Keratinocyte (primary cell): ENCODE measurements around the gene CNP. TPM values are rescaled to one million over a fixed set of nuclear protein-coding genes. Genes with fewer than 3 reads are reported as not detected.

Experiments
- DNase-seq: peaks from one replicate; pipeline ENCODE4 v3.0.0-alpha.2; 2011; ENCODE audit warnings: low read depth, missing footprints, low spot score
- FAIRE-seq: peaks from 2 replicates; lab custom pipeline; 2011; peaks lifted over from hg19 to GRCh38; lab: Jason Lieb, UNC
- H2AFZ ChIP-seq: 2 replicates; pipeline ENCODE4 v1.6.0; 2012; ENCODE audit warnings: low read length, control low read depth, inconsistent platforms; ENCODE audit not compliant: control insufficient read depth
- H3K27ac ChIP-seq: 2 replicates; pipeline ENCODE4 v1.5.1; 2011; ENCODE audit warnings: low read length; ENCODE audit not compliant: control insufficient read depth, insufficient read depth
- H3K27me3 ChIP-seq: 3 replicates; pipeline ENCODE4 v1.6.0; 2011; ENCODE audit warnings: low read length; ENCODE audit not compliant: control insufficient read depth, insufficient read depth; ENCODE audit errors: extremely low read depth
- H3K36me3 ChIP-seq, 2 experiments: 2 replicates in 1 of 2; 3 replicates in 1 of 2; pipeline ENCODE4 v1.5.1; 2011; ENCODE audit warnings: low read length in 2 of 2, mild to moderate bottlenecking in 1 of 2; ENCODE audit not compliant: control insufficient read depth in 2 of 2, insufficient read depth in 2 of 2; ENCODE audit errors: extremely low read depth in 1 of 2
- H3K4me1 ChIP-seq: 3 replicates; pipeline ENCODE4 v1.5.1; 2011; ENCODE audit warnings: low read length; ENCODE audit not compliant: control insufficient read depth, insufficient read depth; ENCODE audit errors: extremely low read depth
- H3K4me2 ChIP-seq: 3 replicates; pipeline ENCODE4 v1.6.0; 2011; ENCODE audit warnings: low read depth, low read length; ENCODE audit not compliant: control insufficient read depth, insufficient read depth; ENCODE audit errors: extremely low read depth
- H3K4me3 ChIP-seq, 3 experiments: fragments of 200-600 bp in 1 of 3; sonication (generic) in 1 of 3; 2 replicates in 2 of 3; 3 replicates in 1 of 3; pipeline ENCODE4 v1.5.1; 2011 to 2016; ENCODE audit warnings: low read length in 3 of 3, mild to moderate bottlenecking in 3 of 3, control low read depth in 2 of 3, inconsistent platforms in 1 of 3, low read depth in 1 of 3, mixed read lengths in 1 of 3, mixed run types in 1 of 3, moderate library complexity in 1 of 3; ENCODE audit not compliant: control insufficient read depth in 2 of 3, insufficient read depth in 2 of 3; ENCODE audit errors: extremely low read depth in 1 of 3
- H3K79me2 ChIP-seq: 2 replicates; pipeline ENCODE4 v1.6.0; 2012; ENCODE audit warnings: low read length; ENCODE audit not compliant: control insufficient read depth, insufficient read depth
- H3K9ac ChIP-seq: 3 replicates; pipeline ENCODE4 v1.6.0; 2011; ENCODE audit warnings: low read length; ENCODE audit not compliant: control insufficient read depth, insufficient read depth; ENCODE audit errors: extremely low read depth
- H3K9me1 ChIP-seq: 3 replicates; pipeline ENCODE4 v1.6.0; 2011; ENCODE audit warnings: low read length; ENCODE audit not compliant: control insufficient read depth, insufficient read depth; ENCODE audit errors: extremely low read depth
- H3K9me3 ChIP-seq: 2 replicates; pipeline ENCODE4 v1.5.1; 2012; ENCODE audit warnings: low read depth, low read length; ENCODE audit not compliant: control insufficient read depth
- H4K20me1 ChIP-seq: 3 replicates; pipeline ENCODE4 v1.6.0; 2011; ENCODE audit warnings: low read length; ENCODE audit not compliant: control insufficient read depth, insufficient read depth; ENCODE audit errors: extremely low read depth
- EZH2 ChIP-seq: IDR thresholded peaks from one replicate; pipeline ENCODE4 v1.6.1; 2012; ENCODE audit warnings: inconsistent platforms, mild to moderate bottlenecking, low read length, moderate library complexity
- dilution Hi-C: fragments of 300-500 bp; cut with MboI; formaldehyde crosslinking; loops from one replicate; pipeline ENCODE4 v1.7.0; 2020; ENCODE audit warnings: low sequenced_read_pairs; ENCODE audit not compliant: extremely low pct_ligation_motif_present
- polyA plus RNA-seq, 5 experiments: library from polyadenylated mRNA; depleted of rRNA in 3 of 5; stranded (reverse) in 3 of 5; stranded (forward) in 1 of 5; unstranded in 1 of 5; fragments of >200 nt; gene quantifications; 1 replicate in 1 of 5; 2 replicates in 3 of 5; 3 replicates in 1 of 5; pipeline versions ENCODE4 v1.2.1 to v1.2.3, GENCODE V29; 2011 to 2012; ENCODE audit warnings: missing spikeins in 2 of 5, low read depth in 1 of 5, low replicate concordance in 1 of 5
- TF ChIP-seq, protein P1 (sequence below), 3 experiments: IDR thresholded peaks in 1 of 3; conservative IDR thresholded peaks in 1 of 3; optimal IDR thresholded peaks in 1 of 3; 2 replicates in 2 of 3; 3 replicates in 1 of 3; pipeline versions ENCODE3 to v1.5.1; 2011; ENCODE audit warnings: low read length in 3 of 3, mild to moderate bottlenecking in 3 of 3, moderate library complexity in 2 of 3, control low read depth in 1 of 3, inconsistent platforms in 1 of 3; ENCODE audit not compliant: insufficient read depth in 2 of 3; ENCODE audit errors: extremely low read depth in 1 of 3

CNP gene
- polyA plus RNA-seq, 1 donor (not counting 4 experiments of a cell fraction or from before 2014, with no cell fraction given), result 32.4 TPM

GRCh38 chr17:41920580-41920955 is 46.0 kb upstream of the CNP start:
- no peak overlapping the region for H3K4me3 ChIP-seq
- H3K9me1 ChIP-seq, result peaks cover 6% of the 10 kb centered on the region
- TF ChIP-seq, protein P1, sequence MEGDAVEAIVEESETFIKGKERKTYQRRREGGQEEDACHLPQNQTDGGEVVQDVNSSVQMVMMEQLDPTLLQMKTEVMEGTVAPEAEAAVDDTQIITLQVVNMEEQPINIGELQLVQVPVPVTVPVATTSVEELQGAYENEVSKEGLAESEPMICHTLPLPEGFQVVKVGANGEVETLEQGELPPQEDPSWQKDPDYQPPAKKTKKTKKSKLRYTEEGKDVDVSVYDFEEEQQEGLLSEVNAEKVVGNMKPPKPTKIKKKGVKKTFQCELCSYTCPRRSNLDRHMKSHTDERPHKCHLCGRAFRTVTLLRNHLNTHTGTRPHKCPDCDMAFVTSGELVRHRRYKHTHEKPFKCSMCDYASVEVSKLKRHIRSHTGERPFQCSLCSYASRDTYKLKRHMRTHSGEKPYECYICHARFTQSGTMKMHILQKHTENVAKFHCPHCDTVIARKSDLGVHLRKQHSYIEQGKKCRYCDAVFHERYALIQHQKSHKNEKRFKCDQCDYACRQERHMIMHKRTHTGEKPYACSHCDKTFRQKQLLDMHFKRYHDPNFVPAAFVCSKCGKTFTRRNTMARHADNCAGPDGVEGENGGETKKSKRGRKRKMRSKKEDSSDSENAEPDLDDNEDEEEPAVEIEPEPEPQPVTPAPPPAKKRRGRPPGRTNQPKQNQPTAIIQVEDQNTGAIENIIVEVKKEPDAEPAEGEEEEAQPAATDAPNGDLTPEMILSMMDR (optimal IDR thresholded peaks at IDR 0.05 in 1 of 3, IDR thresholded peaks at IDR 0.05 in 1 of 3, conservative IDR thresholded peaks at IDR 0.05 in 1 of 3; ENCODE audit: extremely low read depth in 1 of 3, insufficient read depth in 2 of 3, low read length in 3 of 3), result no peak
- TF ChIP-seq EZH2, result no peak
- H3K27me3 ChIP-seq, result no peaks in the 10 kb centered on the region
- no peak for FAIRE-seq
- H3K36me3 ChIP-seq, result peaks cover 0 to 5% of the 10 kb centered on the region in 2 experiments
- no peaks in the 10 kb centered on the region for H3K9me3 ChIP-seq
- peaks cover 21% of the 10 kb centered on the region for H4K20me1 ChIP-seq
- H3K79me2 ChIP-seq, result peaks cover 32% of the 10 kb centered on the region
- dilution Hi-C loops, result no loop called here
- peaks cover 29% of the 10 kb centered on the region for H3K4me1 ChIP-seq
- H2AFZ ChIP-seq, result no peak overlapping the region
- no peak overlapping the region for H3K9ac ChIP-seq
- H3K4me2 ChIP-seq, result peak overlapping the region; percentile 72
- no peak overlapping the region for H3K27ac ChIP-seq
- DNase-seq, result no peak

GRCh38 chr17:41925991-41926590 is 40.5 kb upstream of the CNP start:
- H3K27ac ChIP-seq, result no peak overlapping the region
- no peaks in the 10 kb centered on the region for H4K20me1 ChIP-seq
- DNase-seq, result no peak
- no peak overlapping the region for H2AFZ ChIP-seq
- H3K9me1 ChIP-seq, result no peaks in the 10 kb centered on the region
- H3K36me3 ChIP-seq, result no peaks in the 10 kb centered on the region
- peaks cover 9% of the 10 kb centered on the region for H3K4me1 ChIP-seq
- dilution Hi-C loops, result no loop called here
- FAIRE-seq, result no peak
- H3K9ac ChIP-seq, result no peak overlapping the region
- H3K9me3 ChIP-seq, result no peaks in the 10 kb centered on the region
- H3K4me3 ChIP-seq, result no peak overlapping the region
- H3K79me2 ChIP-seq, result no peaks in the 10 kb centered on the region
- H3K27me3 ChIP-seq, result no peaks in the 10 kb centered on the region
- no peak for TF ChIP-seq EZH2
- TF ChIP-seq, protein P1 (optimal IDR thresholded peaks at IDR 0.05 in 1 of 3, IDR thresholded peaks at IDR 0.05 in 1 of 3, conservative IDR thresholded peaks at IDR 0.05 in 1 of 3; ENCODE audit: extremely low read depth in 1 of 3, insufficient read depth in 2 of 3, low read length in 3 of 3), result no peak
- no peak overlapping the region for H3K4me2 ChIP-seq
